HFFc6 (cell line): Measurements from ENCODE around the gene INTS15. TPM values are rescaled to one million over a fixed set of nuclear protein-coding genes. Genes with fewer than 3 reads are reported as not detected.

Experiments
- DNase-seq: peaks from one replicate; pipeline ENCODE4 v3.0.0-alpha.2; 2018
- H3K27ac Mint-ChIP-seq: 2 replicates; pipeline ENCODE4 v1.8.0; 2020; ENCODE audit warnings: mild to moderate bottlenecking, mixed read lengths
- H3K27me3 Mint-ChIP-seq: 2 replicates; pipeline ENCODE4 v1.8.0; 2021; ENCODE audit warnings: mild to moderate bottlenecking, moderate library complexity, mixed read lengths; ENCODE audit not compliant: insufficient read depth
- H3K36me3 Mint-ChIP-seq: 2 replicates; pipeline ENCODE4 v1.8.0; 2021; ENCODE audit warnings: low read depth, mixed read lengths
- H3K4me1 Mint-ChIP-seq: 2 replicates; pipeline ENCODE4 v1.8.0; 2020; ENCODE audit warnings: low read depth, mixed read lengths
- H3K4me3 Mint-ChIP-seq: 2 replicates; pipeline ENCODE4 v1.8.0; 2020; ENCODE audit warnings: mild to moderate bottlenecking, moderate library complexity, mixed read lengths
- H3K9me3 Mint-ChIP-seq: 2 replicates; pipeline ENCODE4 v1.8.0; 2020; ENCODE audit warnings: mild to moderate bottlenecking, mixed read lengths
- CTCF ChIP-seq: fragments of 200-600 bp; sonication (generic); IDR thresholded peaks from 2 replicates; pipeline ENCODE4 v1.5.0; 2021; ENCODE audit warnings: antibody characterized with exemption, mild to moderate bottlenecking
- total RNA-seq, 6 experiments: library from RNA; stranded (reverse); fragmentation: NEBNext Ultra II Directional; extraction: Animal tissue kit (Norgen Biotek cat#: 25700); gene quantifications; 2 replicates in 1 of 6; 3 replicates in 5 of 6; pipeline ENCODE4 v1.2.3, GENCODE V29; 2021

INTS15 gene
- total RNA-seq, 6 experiments from 2014 or later = 14.9 to 17.9 (median 17.4) TPM

- Mint-ChIP-seq H3K27me3 (no peaks in the 10 kb centered on the region; the same call in 1 of the 2 replicates), H3K4me1 (no peaks in the 10 kb centered on the region), H3K4me3 (no peak overlapping the region), H3K36me3 (0 out of 2 replicates have a peak, but pooled peaks cover 6% of the 10 kb centered on the region), H3K9me3 (no peaks in the 10 kb centered on the region), H3K27ac (no peak overlapping the region)
- DNase-seq = no peak
- no peak for TF ChIP-seq CTCF
Measured at GRCh38 chr7:6608081-6608480, 18.3 kb downstream of the INTS15 start.

GRCh38 chr7:6608794-6609193 is 19.0 kb downstream of the INTS15 start:
- no peaks in the 10 kb centered on the region for H3K9me3 Mint-ChIP-seq
- H3K4me1 Mint-ChIP-seq = no peaks in the 10 kb centered on the region
- H3K36me3 Mint-ChIP-seq = 0 out of 2 replicates have a peak, but pooled peaks cover 6% of the 10 kb centered on the region
- H3K27me3 Mint-ChIP-seq = no peaks in the 10 kb centered on the region; the same call in 1 of the 2 replicates
- H3K27ac Mint-ChIP-seq = no peak overlapping the region
- H3K4me3 Mint-ChIP-seq = no peak overlapping the region
- no peak for TF ChIP-seq CTCF
- DNase-seq = no peak

DNA sequence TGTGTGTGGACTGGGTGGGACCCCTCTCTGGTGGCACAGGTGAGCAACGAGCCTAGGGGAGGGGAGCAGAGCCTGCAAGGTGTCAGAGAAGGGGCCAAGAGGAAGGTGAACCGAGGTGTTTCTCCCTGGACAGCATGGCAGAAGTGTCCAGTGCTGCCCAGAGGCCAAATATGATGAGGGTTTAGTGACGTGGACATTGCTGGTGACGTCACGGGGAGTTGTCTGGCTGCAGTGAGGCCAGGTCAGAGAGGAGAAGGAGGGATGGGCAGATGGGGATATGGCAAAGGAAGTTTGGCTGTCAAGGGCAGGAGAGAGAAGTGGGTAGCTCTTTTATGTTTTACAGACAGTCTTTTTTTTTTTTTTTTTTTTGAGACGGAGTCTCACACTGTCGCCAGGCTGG is 23.0 kb downstream of the INTS15 start:
- no peak overlapping the region for H3K4me3 Mint-ChIP-seq
- no peak for DNase-seq
- peaks cover 18% of the 10 kb centered on the region for H3K27me3 Mint-ChIP-seq

GRCh38 chr7:6613706-6614105 is 23.9 kb downstream of the INTS15 start:
- no peak overlapping the region for H3K27ac Mint-ChIP-seq
- H3K4me1 Mint-ChIP-seq = no peaks in the 10 kb centered on the region
- no peak for TF ChIP-seq CTCF
- H3K27me3 Mint-ChIP-seq = peaks cover 24% of the 10 kb centered on the region
- no peaks in the 10 kb centered on the region for H3K9me3 Mint-ChIP-seq
- H3K36me3 Mint-ChIP-seq = no peaks in the 10 kb centered on the region
- no peak for DNase-seq
- no peak overlapping the region for H3K4me3 Mint-ChIP-seq

More for the DNA sequence above, 23.0 kb downstream of the INTS15 start:
- H3K27ac Mint-ChIP-seq = no peak overlapping the region
- no peaks in the 10 kb centered on the region for H3K4me1 Mint-ChIP-seq
- TF ChIP-seq CTCF = no peak
- no peaks in the 10 kb centered on the region for H3K9me3 Mint-ChIP-seq
- no peaks in the 10 kb centered on the region for H3K36me3 Mint-ChIP-seq

DNA sequence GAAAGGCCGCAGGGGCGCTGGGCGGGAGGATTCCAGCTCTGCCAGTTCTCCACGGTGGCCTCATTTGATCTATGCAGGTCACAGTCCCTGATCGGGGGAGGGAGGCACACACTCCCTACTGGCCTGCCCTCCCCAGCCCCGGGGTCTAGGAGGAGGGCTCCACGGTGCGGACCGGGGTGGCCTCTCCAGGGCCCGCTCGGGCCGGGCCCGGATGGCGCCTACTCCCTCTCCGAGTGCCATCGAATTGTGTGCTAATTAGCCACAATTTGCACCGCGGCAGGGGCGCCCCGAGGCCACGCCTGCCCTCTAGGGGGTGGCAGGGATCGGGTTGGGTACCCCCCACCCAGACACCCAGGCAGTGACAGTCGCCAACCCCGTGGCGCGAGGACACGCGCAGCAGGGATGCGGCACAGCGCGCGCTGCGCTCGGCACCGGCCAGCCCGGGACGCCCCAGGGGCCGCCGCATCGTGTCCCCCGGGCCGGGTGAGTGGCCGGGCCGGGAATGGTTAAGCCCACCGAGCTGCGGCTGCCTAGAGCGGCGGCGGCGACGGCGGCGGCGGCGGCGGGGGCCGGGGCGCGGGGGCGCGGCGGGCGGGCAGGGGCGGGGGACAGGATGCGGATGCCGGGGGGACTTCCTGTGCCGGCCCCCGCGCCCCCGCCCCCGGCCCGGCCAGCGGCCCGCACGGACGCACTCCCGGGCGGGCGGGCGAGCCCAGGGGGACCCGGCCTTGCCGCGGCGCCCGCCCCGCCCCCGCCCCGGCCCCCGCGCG is 25.3 kb downstream of the INTS15 start, which contains the start of gene ZNF853:
Gene ZNF853 (plus strand): TSS at position 658 of the 770 bp plus-strand sequence. CDS start 565 bp downstream, outside the sequence.
- H3K4me1 Mint-ChIP-seq = no peaks in the 10 kb centered on the region
- no peaks in the 10 kb centered on the region for H3K36me3 Mint-ChIP-seq
- no peak within 1 kb of the TSS for H3K4me3 Mint-ChIP-seq
- DNase-seq = no peak
- H3K9me3 Mint-ChIP-seq = no peaks in the 10 kb centered on the region
- H3K27ac Mint-ChIP-seq = no peak within 1 kb of the TSS
- no peak for TF ChIP-seq CTCF
- H3K27me3 Mint-ChIP-seq = peaks cover 37% of the 10 kb centered on the region
